ENCODE results near the gene SLC34A1.
"Not testable (repeated sequence)": the region's sequence is repeated elsewhere in the genome, so short reads cannot be mapped to it uniquely, and the experiment has no call there.

The SLC34A1 gene

DNA sequence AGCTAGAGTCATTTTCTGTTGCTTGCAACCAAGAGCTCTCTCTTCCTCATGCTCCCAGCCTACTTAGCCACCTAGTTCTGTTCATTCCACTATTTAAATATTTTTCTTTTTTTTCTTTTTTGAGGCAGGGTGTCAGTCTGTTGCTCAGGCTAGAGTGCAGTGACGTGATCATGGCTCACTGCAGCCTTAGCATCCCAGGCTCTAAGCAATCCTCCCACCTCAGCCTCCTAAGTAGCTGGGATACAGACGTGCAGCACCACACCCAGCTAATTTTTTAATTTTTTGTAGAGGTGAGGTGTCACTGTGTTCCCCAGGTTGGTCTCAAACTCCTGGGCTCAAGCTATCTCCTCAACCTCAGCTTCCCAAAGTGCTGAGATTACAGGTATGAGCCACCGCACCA is 30.2 kb downstream of the SLC34A1 start:
- DNase-seq, result no peak

GRCh38 chr5:177417081-177417480 is 32.8 kb downstream of the SLC34A1 start:
- not testable (repeated sequence) for DNase-seq

GRCh38 chr5:177419046-177419445 is 34.8 kb downstream of the SLC34A1 start:
- DNase-seq, result no peak

DNA sequence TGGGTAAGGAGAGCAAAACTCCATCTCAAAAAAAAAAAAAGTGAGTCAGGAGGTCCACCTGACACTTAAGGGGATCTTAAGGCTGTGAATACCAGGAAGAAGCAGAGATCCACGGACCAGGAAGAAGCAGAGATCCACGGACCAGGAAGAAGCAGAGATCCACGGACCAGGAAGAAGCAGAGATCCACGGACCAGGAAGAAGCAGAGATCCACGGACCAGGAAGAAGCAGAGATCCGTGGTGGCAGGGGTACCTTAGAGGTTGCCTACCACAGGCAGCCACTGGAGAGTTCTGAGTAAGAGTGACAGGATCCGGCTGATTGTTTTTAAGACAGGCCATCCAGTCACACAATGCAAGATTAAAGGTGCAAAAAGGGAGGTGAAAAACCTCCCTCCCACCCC is 36.2 kb downstream of the SLC34A1 start:
- not testable (repeated sequence) for DNase-seq

DNA sequence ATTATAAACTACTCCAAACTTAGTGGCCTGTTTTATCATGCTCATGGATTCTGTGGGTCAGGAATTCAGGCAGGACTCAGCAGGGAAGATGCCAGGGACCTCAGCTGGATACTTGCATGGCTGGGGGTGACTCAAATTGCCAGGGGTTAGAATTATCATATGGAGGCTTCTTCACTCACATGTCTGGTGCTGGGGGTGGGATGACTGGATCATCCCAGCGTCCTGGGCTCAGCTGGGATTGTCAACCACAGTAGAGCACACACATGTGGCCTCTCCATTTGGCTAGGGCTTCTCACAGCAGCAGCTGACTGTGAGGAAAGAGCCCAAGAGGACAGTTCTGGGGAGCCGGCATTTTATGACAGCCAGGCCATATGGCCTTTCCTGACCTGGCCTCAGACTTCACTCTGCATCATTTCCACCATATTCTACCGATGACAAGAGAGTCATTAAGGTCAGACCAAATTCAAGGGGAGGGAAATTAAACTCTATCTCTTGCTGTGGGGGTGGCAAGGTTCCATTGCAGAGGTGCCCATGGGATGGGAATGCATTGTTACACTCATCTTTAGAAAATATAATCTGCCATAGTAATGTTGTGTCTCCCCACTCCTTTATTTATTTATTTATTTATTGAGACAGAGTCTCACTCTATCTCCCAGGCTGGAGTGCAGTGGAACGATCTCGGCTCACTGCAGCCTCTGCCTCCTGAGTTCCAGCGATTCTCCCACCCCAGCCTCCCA is 37.0 kb downstream of the SLC34A1 start:
- DNase-seq, result no peak

DNA sequence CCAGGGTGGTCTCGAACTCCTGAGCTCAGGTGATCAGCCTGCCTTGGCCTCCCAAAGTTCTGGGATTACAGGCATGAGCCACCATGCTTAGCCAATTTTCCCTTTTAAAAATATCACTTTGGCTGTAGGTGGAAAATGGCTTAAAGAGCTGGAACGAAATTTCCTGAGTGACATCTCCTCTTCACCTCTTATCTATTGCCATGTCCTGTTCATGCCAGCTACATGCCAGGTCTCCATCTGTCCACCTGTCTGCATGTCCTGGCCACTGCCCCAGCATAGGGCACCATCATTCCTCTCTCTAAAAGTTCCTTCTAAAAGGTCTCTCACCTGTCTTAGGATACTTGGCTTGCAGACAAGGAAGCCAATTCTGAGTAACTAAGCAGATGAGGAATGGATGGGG is 39.4 kb downstream of the SLC34A1 start:
- no peak for DNase-seq

- no peak for DNase-seq
These were observed 41.1 kb downstream of the SLC34A1 start for GRCh38 chr5:177425196-177425800.

DNA sequence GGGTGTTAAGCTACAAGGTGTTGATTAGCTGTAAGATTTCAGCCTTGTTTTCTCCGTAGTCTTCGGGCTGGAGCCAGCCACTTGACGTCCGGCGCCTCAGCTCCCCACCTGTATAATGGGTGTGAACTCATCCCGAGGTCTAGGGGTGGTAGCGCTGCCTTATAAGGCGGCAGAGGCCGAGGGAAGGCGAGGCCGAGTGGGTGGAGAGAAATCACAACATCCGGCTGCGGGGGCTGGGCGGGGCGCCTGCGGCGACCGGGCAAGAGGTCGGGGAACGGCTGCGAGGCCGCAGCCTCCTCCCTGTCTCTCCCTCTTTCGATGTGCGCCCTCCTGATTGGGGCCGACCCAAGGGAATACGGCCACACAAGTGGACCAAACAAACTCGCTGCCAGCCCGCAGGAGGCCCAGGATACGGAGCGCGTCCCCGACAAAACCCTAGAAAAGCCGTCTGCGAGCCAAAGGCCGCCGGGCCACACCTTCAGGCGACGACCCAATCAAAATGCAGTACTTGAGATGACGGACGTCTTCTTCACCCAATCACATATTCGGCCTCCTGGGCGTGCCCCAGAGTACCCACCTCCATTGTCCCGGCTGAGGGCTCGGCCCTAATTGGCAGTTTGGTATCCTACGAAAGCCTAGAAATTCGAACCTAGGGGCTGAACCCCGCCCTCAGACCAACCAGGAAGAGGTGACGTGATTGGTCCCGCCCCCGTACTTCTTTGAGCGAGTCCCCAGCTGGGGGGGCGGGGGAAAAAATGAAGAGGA is 41.7 kb downstream of the SLC34A1 start:
- DNase-seq, result peak; percentile 100

DNA sequence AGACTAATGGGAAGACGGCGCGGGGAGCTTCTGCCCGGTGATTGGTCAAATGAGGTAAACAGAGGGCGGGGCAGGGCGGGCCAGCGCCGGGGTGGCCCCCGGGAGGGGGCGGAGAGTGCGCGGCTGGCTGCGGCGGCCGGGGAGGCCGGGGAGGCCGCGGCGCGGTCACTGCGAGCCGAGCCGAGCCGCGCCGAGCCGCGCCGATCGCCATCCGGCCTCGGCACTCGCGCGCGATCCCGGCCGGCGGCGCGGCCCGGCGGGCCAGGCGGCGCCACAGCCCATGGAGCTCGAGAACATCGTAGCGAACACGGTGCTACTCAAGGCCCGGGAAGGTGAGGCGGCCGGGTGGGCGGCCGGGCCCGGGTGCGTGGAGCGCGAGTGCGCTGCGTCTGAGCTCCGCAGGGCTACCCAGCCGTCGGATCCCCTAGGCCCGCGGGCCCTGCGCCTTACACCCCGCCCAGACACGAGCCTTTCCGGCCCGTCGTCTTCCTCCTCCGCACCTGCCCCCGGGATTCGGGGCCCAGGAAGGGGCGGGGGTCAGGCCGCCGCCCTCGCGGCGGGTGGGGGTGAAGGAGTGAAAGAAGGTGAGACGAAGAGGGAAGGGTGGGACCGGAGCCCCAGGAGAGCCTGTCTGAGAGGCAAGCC is 42.5 kb downstream of the SLC34A1 start, which contains the start of gene GRK6:
TSS of gene GRK6 (plus strand) at position 111 of the 645 bp plus-strand sequence. CDS start at position 281, 170 bp downstream.
- DNase-seq, result peak; percentile 76

GRCh38 chr5:177427211-177427822 is 43.1 kb downstream of the SLC34A1 start:
- DNase-seq, result no peak

GRCh38 chr5:177427919-177428573 is 43.8 kb downstream of the SLC34A1 start:
- DNase-seq, result peak; percentile 32

GRCh38 chr5:177428574-177429217 is 44.5 kb downstream of the SLC34A1 start:
- DNase-seq, result no peak

DNA sequence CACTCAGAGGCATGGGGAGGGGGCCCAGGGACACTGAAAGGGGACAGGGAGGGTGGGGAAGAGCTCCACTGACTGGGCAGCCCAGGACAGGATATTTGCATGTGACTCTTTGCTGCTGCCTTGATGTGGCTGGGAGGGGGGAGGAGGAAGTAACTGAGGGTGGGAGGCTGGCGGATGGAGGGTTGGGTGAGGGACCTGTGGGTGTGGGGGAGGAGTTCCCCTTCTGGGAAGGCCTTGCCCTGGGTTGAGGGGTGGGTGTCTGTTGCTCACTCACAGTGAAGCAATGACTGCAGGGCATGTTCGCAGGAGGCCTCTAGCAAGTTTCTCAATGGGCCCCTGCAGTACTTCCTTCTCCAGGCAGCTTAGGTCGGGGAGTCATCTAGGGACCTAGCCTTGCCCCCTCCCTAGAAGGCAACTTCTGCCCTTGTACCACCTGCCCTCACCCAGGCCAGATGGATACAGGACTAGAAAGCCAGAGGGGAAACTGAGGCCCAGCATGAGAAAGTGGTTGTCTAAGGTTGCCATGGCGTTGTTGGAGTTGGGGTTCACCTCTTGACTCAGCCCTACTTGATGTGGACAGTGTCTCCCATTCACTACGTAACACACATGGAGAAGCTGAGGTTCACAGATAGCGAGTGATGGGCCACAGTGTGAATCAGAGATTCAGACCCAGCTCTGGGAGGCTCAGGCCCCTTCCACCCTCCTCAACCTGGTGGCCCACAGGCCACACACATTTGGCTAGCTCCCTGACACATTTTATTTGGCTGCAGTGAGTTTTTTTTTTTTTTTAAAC is 45.2 kb downstream of the SLC34A1 start:
- peak; percentile 90 for DNase-seq

GRCh38 chr5:177430140-177430951 is 46.1 kb downstream of the SLC34A1 start:
- DNase-seq, result no peak

- DNase-seq, result no peak
These were observed 46.7 kb downstream of the SLC34A1 start for GRCh38 chr5:177430972-177431316.

- DNase-seq, result peak; percentile 85
These were observed 47.3 kb downstream of the SLC34A1 start for GRCh38 chr5:177431317-177432142.

DNA sequence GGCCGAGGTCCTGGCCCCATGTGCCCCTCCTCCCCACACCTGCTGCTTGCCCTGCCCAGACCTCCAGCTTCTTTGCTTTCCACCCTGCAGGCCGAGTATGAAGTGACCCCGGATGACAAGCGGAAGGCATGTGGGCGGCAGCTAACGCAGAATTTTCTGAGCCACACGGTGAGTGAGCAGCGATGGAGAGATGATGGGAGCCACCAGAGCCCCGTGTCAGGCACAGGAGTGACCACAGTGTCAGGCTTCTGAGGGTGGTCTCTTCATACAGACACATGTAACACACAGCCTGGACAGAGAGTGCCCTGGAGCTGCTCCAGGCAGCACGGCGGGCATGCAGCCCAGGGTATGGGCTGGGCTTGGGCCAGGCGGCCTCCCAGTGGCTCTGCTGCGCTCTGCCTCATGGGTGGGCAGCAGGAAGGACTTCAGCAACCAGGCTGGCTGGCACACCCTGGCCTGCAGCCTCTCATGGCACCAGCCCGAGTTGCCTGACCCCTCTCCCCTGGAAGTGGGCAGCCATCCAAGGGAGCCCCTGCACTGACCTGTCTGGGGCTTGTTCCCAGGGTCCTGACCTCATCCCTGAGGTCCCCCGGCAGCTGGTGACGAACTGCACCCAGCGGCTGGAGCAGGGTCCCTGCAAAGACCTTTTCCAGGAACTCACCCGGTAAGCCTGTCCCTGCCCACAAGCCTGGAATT is 48.1 kb downstream of the SLC34A1 start:
- no peak for DNase-seq

All from CD4-positive, alpha-beta T cell treated with Interferon gamma for 1 hour (primary cell).